ENCODE results near the gene CST7. TPM values are rescaled to one million over a fixed set of nuclear protein-coding genes. Genes with fewer than 3 reads are reported as not detected.

The CST7 gene
- total and polyA plus RNA-seq, 2 experiments from 2014 or later: not detected

GRCh38 chr20:24963672-24964505, 14.8 kb downstream of the CST7 start (continued):
- TF ChIP-seq POLR2AphosphoS5 (IDR thresholded peaks at IDR 0.05; ENCODE audit: low read depth) (no peak), EZH2phosphoT487 (IDR thresholded peaks at IDR 0.05; ENCODE audit: unreplicated experiment) (no peak)

- Histone ChIP-seq H3K27me3 (ENCODE audit: insufficient read depth) (no peaks in the 10 kb centered on the region), H3F3A (replicated peaks; ENCODE audit: low read depth) (no peaks in the 10 kb centered on the region), H3K4me1 (ENCODE audit: insufficient read depth) (no peaks in the 10 kb centered on the region), H4K20me1 (replicated peaks; ENCODE audit: insufficient read depth) (no peaks in the 10 kb centered on the region; the same call in 1 of the 2 replicates), H3K79me2 (replicated peaks; ENCODE audit: insufficient read depth) (no peaks in the 10 kb centered on the region), H3K27ac (ENCODE audit: low read depth) (no peak overlapping the region), H3K9me2 (ENCODE audit: insufficient read depth) (no peaks in the 10 kb centered on the region), H2AFZ (no peak overlapping the region), H3K4me3 (no peak overlapping the region), H3K4me2 (no peak overlapping the region), H3K36me3 (ENCODE audit: insufficient read depth) (peaks cover 13% of the 10 kb centered on the region)
- peaks cover 52% of the 10 kb centered on the region for H3K36me3 Mint-ChIP-seq (ENCODE audit: low read depth)
- H3K9me3 Mint-ChIP-seq: no peaks in the 10 kb centered on the region; the same call in 2 of the 3 replicates
- no peak for ATAC-seq
- H3K27me3 Mint-ChIP-seq (ENCODE audit: insufficient read depth, low read depth, poor library complexity): peaks cover 6% of the 10 kb centered on the region
- H3K4me1 Mint-ChIP-seq: no peaks in the 10 kb centered on the region
- H3K27ac Mint-ChIP-seq: no peak overlapping the region
- DNase-seq (ENCODE audit: low spot score): no peak
- no peak overlapping the region for H3K4me3 Mint-ChIP-seq
- TF ChIP-seq NANOG (IDR thresholded peaks at IDR 0.05; ENCODE audit: borderline replicate concordance) (no peak), ETS1 (IDR thresholded peaks at IDR 0.05) (no peak), EZH2phosphoT487 (IDR thresholded peaks at IDR 0.05; ENCODE audit: unreplicated experiment) (no peak), STAT1 (IDR thresholded peaks at IDR 0.05; ENCODE audit: unreplicated experiment) (no peak), ZNF331 (CRISPR knock-in tag; IDR thresholded peaks at IDR 0.05; ENCODE audit: low read depth) (no peak), JUNB (IDR thresholded peaks at IDR 0.05; ENCODE audit: unreplicated experiment) (no peak), POLR2AphosphoS5 (IDR thresholded peaks at IDR 0.05; ENCODE audit: low read depth) (no peak), ZNF462 (CRISPR knock-in tag; IDR thresholded peaks at IDR 0.05) (no peak), ZNF114 (CRISPR knock-in tag; IDR thresholded peaks at IDR 0.05) (no peak), REST (IDR thresholded peaks at IDR 0.05; ENCODE audit: unreplicated experiment) (no peak), EZH2 (IDR thresholded peaks at IDR 0.05; ENCODE audit: low read depth, unreplicated experiment) (no peak)
- TF ChIP-seq, protein P1, sequence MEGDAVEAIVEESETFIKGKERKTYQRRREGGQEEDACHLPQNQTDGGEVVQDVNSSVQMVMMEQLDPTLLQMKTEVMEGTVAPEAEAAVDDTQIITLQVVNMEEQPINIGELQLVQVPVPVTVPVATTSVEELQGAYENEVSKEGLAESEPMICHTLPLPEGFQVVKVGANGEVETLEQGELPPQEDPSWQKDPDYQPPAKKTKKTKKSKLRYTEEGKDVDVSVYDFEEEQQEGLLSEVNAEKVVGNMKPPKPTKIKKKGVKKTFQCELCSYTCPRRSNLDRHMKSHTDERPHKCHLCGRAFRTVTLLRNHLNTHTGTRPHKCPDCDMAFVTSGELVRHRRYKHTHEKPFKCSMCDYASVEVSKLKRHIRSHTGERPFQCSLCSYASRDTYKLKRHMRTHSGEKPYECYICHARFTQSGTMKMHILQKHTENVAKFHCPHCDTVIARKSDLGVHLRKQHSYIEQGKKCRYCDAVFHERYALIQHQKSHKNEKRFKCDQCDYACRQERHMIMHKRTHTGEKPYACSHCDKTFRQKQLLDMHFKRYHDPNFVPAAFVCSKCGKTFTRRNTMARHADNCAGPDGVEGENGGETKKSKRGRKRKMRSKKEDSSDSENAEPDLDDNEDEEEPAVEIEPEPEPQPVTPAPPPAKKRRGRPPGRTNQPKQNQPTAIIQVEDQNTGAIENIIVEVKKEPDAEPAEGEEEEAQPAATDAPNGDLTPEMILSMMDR (conservative IDR thresholded peaks at IDR 0.05; ENCODE audit: low read depth in 2 of 2): no peak
Measured at GRCh38 chr20:24964506-24964840, 15.4 kb downstream of the CST7 start.
